ENCODE data around the gene ALDH1L2. TPM values are rescaled to one million over a fixed set of nuclear protein-coding genes. Genes with fewer than 3 reads are reported as not detected.

ALDH1L2 gene
- total and polyA plus RNA-seq, 4 donors: 0.03 to 0.25 (median 0.15) TPM

DNA sequence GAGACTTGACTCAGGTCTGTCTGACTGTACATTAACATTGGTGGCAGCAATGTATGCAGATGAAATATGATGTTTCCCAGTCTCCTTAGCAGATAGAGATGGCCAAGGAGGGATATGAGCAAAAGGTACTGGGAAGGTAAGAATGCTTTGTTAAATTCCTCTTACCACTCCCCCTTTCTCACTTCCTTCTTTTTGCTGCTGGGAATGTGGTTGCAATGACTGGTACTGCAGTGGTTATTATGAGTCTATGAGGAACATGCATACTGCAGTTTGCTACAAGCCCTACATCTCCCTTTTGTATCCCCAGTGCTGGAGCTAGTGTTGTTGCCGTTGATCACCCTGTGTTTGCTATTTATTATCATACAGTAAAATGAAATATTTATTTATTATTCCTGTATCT lies 35.9 kb downstream of the ALDH1L2 start:
- no peak overlapping the region for H3K9ac ChIP-seq (ENCODE audit: low read depth in 1 of 2, low read length in 2 of 2)
- peaks cover 0 to 2% (median 0%) of the 10 kb centered on the region in 4 donors for H3K9me3 ChIP-seq (ENCODE audit: control insufficient read depth in 4 of 4, low read length in 3 of 4)
- no peak overlapping the region for H3K27ac ChIP-seq (ENCODE audit: low read depth in 1 of 2, low read length in 2 of 2)
- H3K4me3 ChIP-seq (ENCODE audit: low read depth in 1 of 3, low read length in 3 of 3): no peak overlapping the region
- H3K27me3 ChIP-seq (ENCODE audit: control insufficient read depth in 4 of 4, insufficient read depth in 4 of 4, low read length in 3 of 4): no peaks in the 10 kb centered on the region
- H3K36me3 ChIP-seq (ENCODE audit: control insufficient read depth in 4 of 4, insufficient read depth in 3 of 4, low read depth in 1 of 4, low read length in 3 of 4): no peaks in the 10 kb centered on the region
- TF ChIP-seq RXRA (IDR thresholded peaks at IDR 0.05) (no peak), YY1 (IDR thresholded peaks at IDR 0.05) (no peak), RAD21 (IDR thresholded peaks at IDR 0.05) (no peak), SP1 (IDR thresholded peaks at IDR 0.05) (no peak)
- TF ChIP-seq, protein P1, sequence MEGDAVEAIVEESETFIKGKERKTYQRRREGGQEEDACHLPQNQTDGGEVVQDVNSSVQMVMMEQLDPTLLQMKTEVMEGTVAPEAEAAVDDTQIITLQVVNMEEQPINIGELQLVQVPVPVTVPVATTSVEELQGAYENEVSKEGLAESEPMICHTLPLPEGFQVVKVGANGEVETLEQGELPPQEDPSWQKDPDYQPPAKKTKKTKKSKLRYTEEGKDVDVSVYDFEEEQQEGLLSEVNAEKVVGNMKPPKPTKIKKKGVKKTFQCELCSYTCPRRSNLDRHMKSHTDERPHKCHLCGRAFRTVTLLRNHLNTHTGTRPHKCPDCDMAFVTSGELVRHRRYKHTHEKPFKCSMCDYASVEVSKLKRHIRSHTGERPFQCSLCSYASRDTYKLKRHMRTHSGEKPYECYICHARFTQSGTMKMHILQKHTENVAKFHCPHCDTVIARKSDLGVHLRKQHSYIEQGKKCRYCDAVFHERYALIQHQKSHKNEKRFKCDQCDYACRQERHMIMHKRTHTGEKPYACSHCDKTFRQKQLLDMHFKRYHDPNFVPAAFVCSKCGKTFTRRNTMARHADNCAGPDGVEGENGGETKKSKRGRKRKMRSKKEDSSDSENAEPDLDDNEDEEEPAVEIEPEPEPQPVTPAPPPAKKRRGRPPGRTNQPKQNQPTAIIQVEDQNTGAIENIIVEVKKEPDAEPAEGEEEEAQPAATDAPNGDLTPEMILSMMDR (IDR thresholded peaks at IDR 0.05; ENCODE audit: low read depth, low read length, missing input control): no peak
- TF ChIP-seq, protein P2, sequence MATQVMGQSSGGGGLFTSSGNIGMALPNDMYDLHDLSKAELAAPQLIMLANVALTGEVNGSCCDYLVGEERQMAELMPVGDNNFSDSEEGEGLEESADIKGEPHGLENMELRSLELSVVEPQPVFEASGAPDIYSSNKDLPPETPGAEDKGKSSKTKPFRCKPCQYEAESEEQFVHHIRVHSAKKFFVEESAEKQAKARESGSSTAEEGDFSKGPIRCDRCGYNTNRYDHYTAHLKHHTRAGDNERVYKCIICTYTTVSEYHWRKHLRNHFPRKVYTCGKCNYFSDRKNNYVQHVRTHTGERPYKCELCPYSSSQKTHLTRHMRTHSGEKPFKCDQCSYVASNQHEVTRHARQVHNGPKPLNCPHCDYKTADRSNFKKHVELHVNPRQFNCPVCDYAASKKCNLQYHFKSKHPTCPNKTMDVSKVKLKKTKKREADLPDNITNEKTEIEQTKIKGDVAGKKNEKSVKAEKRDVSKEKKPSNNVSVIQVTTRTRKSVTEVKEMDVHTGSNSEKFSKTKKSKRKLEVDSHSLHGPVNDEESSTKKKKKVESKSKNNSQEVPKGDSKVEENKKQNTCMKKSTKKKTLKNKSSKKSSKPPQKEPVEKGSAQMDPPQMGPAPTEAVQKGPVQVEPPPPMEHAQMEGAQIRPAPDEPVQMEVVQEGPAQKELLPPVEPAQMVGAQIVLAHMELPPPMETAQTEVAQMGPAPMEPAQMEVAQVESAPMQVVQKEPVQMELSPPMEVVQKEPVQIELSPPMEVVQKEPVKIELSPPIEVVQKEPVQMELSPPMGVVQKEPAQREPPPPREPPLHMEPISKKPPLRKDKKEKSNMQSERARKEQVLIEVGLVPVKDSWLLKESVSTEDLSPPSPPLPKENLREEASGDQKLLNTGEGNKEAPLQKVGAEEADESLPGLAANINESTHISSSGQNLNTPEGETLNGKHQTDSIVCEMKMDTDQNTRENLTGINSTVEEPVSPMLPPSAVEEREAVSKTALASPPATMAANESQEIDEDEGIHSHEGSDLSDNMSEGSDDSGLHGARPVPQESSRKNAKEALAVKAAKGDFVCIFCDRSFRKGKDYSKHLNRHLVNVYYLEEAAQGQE (IDR thresholded peaks at IDR 0.05): no peak
- 93% methylated on average over 1 of the region's 1 CpG for WGBS
- DNase-seq (ENCODE audit: low spot score): no peak
- peaks cover 0 to 6% (median 1%) of the 10 kb centered on the region in 4 donors for H3K4me1 ChIP-seq (ENCODE audit: control insufficient read depth in 4 of 4, insufficient read depth in 4 of 4, low read length in 3 of 4)

DNA sequence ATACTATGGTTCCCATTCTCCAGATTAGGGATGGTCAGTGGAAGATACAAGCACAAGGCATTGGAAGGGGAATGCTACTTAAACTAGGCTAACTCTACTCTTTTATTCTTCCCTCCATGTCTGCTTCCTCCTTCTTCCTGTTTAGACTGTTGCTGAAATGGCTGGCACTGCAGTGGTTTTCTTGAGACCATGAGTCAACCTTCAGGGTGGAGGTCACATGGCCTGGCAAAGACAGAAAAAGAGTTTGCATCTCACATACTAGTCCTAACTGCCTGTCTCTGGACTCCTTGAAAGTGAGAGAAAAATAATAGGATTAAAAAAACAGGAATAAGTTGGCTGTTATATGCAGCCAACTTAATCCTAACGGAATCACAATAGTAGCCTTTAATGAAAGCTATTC lies 37.0 kb downstream of the ALDH1L2 start:
- Histone ChIP-seq H3K27me3 (ENCODE audit: control insufficient read depth in 4 of 4, insufficient read depth in 4 of 4, low read length in 3 of 4) (no peaks in the 10 kb centered on the region), H3K27ac (ENCODE audit: low read depth in 1 of 2, low read length in 2 of 2) (no peak overlapping the region), H3K4me1 (ENCODE audit: control insufficient read depth in 4 of 4, insufficient read depth in 4 of 4, low read length in 3 of 4) (no peaks in the 10 kb centered on the region), H3K9ac (ENCODE audit: low read depth in 1 of 2, low read length in 2 of 2) (no peak overlapping the region), H3K36me3 (ENCODE audit: control insufficient read depth in 4 of 4, insufficient read depth in 3 of 4, low read depth in 1 of 4, low read length in 3 of 4) (no peaks in the 10 kb centered on the region), H3K4me3 (ENCODE audit: low read depth in 1 of 3, low read length in 3 of 3) (no peak overlapping the region), H3K9me3 (ENCODE audit: control insufficient read depth in 4 of 4, low read length in 3 of 4) (peaks cover 0 to 2% (median 0%) of the 10 kb centered on the region in 4 donors)
- 100% methylated on average over 1 of the region's 1 CpG for WGBS
- TF ChIP-seq HNF4A (conservative IDR thresholded peaks at IDR 0.05) (no peak), YY1 (IDR thresholded peaks at IDR 0.05) (no peak), HNF4G (IDR thresholded peaks at IDR 0.05) (no peak), NR2F2 (IDR thresholded peaks at IDR 0.05) (no peak), FOXA1 (IDR thresholded peaks at IDR 0.05) (no peak), SP1 (IDR thresholded peaks at IDR 0.05) (no peak), RAD21 (IDR thresholded peaks at IDR 0.05) (no peak), FOXA2 (IDR thresholded peaks at IDR 0.05) (no peak), TAF1 (conservative IDR thresholded peaks at IDR 0.05) (no peak), GABPA (IDR thresholded peaks at IDR 0.05 in 1 of 2, conservative IDR thresholded peaks at IDR 0.05 in 1 of 2) (no peak), EGR1 (IDR thresholded peaks at IDR 0.05; ENCODE audit: low read depth in 2 of 2) (no peak), RXRA (IDR thresholded peaks at IDR 0.05) (no peak), JUND (IDR thresholded peaks at IDR 0.05) (no peak)
- TF ChIP-seq, protein P3, sequence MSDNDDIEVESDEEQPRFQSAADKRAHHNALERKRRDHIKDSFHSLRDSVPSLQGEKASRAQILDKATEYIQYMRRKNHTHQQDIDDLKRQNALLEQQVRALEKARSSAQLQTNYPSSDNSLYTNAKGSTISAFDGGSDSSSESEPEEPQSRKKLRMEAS (IDR thresholded peaks at IDR 0.05): no peak
- TF ChIP-seq, protein P2 (IDR thresholded peaks at IDR 0.05): no peak
- TF ChIP-seq, protein P4, sequence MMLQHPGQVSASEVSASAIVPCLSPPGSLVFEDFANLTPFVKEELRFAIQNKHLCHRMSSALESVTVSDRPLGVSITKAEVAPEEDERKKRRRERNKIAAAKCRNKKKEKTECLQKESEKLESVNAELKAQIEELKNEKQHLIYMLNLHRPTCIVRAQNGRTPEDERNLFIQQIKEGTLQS (IDR thresholded peaks at IDR 0.05): no peak
- TF ChIP-seq, protein P1 (IDR thresholded peaks at IDR 0.05; ENCODE audit: low read depth, low read length, missing input control): no peak
- TF ChIP-seq, protein P5, sequence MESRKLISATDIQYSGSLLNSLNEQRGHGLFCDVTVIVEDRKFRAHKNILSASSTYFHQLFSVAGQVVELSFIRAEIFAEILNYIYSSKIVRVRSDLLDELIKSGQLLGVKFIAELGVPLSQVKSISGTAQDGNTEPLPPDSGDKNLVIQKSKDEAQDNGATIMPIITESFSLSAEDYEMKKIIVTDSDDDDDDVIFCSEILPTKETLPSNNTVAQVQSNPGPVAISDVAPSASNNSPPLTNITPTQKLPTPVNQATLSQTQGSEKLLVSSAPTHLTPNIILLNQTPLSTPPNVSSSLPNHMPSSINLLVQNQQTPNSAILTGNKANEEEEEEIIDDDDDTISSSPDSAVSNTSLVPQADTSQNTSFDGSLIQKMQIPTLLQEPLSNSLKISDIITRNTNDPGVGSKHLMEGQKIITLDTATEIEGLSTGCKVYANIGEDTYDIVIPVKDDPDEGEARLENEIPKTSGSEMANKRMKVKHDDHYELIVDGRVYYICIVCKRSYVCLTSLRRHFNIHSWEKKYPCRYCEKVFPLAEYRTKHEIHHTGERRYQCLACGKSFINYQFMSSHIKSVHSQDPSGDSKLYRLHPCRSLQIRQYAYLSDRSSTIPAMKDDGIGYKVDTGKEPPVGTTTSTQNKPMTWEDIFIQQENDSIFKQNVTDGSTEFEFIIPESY (IDR thresholded peaks at IDR 0.05): no peak
- no peak for DNase-seq (ENCODE audit: low spot score)
